HEK293 (cell line): ENCODE data around the gene IP6K3.

ENCODE experiments used
- CTCF ChIA-PET: fragments of 350-600 bp; formaldehyde crosslinking; extraction: SDS; loops from one replicate; lab custom pipeline; 2021; ENCODE audit warnings: antibody characterized with exemption; lab: Yijun Ruan, JAX
- POLR2A ChIA-PET: fragments of 300-600 bp; formaldehyde crosslinking; extraction: SDS; loops from one replicate; lab custom pipeline; 2020; ENCODE audit warnings: antibody characterized with exemption, inconsistent platforms; lab: Yijun Ruan, JAX
- H3K27ac ChIP-seq: fragments of 200-500 bp; sonication (Bioruptor generic); 2 replicates; pipeline ENCODE4 v1.5.1; 2014; ENCODE audit warnings: low read depth, low read length, control low read depth, inconsistent platforms; ENCODE audit errors: extremely low read depth
- H3K36me3 ChIP-seq, 2 experiments: fragments of 200-500 bp in 1 of 2; sonication (Bioruptor generic) in 1 of 2; 1 replicate in 1 of 2; 2 replicates in 1 of 2; pipeline ENCODE4 v1.5.1; 2014 to 2017; ENCODE audit warnings: inconsistent platforms in 2 of 2, low read length in 2 of 2; ENCODE audit not compliant: control insufficient read depth in 2 of 2, insufficient read depth in 1 of 2
- H3K4me1 ChIP-seq: fragments of 200-500 bp; sonication (Bioruptor generic); 2 replicates; pipeline ENCODE4 v1.5.1; 2014; ENCODE audit warnings: mild to moderate bottlenecking, low read length, inconsistent platforms; ENCODE audit not compliant: control insufficient read depth, insufficient read depth
- H3K4me3 ChIP-seq: 2 replicates; pipeline ENCODE4 v1.5.1; 2011; ENCODE audit warnings: low read depth, mild to moderate bottlenecking, control low read depth, low read length, moderate library complexity
- H3K9me3 ChIP-seq: fragments of 200-500 bp; sonication (Bioruptor generic); 2 replicates; pipeline ENCODE4 v1.5.1; 2014; ENCODE audit warnings: low read depth, low read length, inconsistent platforms; ENCODE audit not compliant: control insufficient read depth, insufficient read depth
- FEZF1 ChIP-seq: fragments of 450-650 bp; formaldehyde crosslinking; IDR thresholded peaks from 2 replicates; pipeline ENCODE4 v1.5.1; 2016; ENCODE audit warnings: missing biosample characterization, missing genetic modification characterization
- OVOL3 ChIP-seq: fragments of 450-650 bp; formaldehyde crosslinking; IDR thresholded peaks from 2 replicates; pipeline ENCODE4 v1.5.1; 2016; ENCODE audit warnings: missing biosample characterization, missing genetic modification characterization
- PRDM1 ChIP-seq: fragments of 450-650 bp; formaldehyde crosslinking; IDR thresholded peaks from 2 replicates; pipeline ENCODE4; 2016; ENCODE audit warnings: missing biosample characterization, missing genetic modification characterization
- PRDM4 ChIP-seq: fragments of 450-650 bp; formaldehyde crosslinking; IDR thresholded peaks from 2 replicates; pipeline ENCODE4 v1.5.1; 2017; ENCODE audit warnings: missing biosample characterization, missing genetic modification characterization
- SCRT1 ChIP-seq: fragments of 450-650 bp; formaldehyde crosslinking; IDR thresholded peaks from 2 replicates; pipeline ENCODE4 v1.5.1; 2016; ENCODE audit warnings: missing biosample characterization, missing genetic modification characterization, borderline replicate concordance
- SETDB1 ChIP-seq: IDR thresholded peaks from one replicate; pipeline ENCODE4 v1.6.1; 2017; ENCODE audit warnings: mild to moderate bottlenecking, low read length, moderate library complexity, mixed read lengths; ENCODE audit not compliant: insufficient read length
- ZBTB1 ChIP-seq: fragments of 450-650 bp; formaldehyde crosslinking; IDR thresholded peaks from 2 replicates; pipeline ENCODE4 v1.5.1; 2016; ENCODE audit warnings: missing biosample characterization, missing genetic modification characterization
- ZNF169 ChIP-seq: fragments of 450-650 bp; formaldehyde crosslinking; IDR thresholded peaks from 2 replicates; pipeline ENCODE4 v1.5.1; 2016; ENCODE audit warnings: missing biosample characterization, missing genetic modification characterization
- ZNF214 ChIP-seq: fragments of 450-650 bp; formaldehyde crosslinking; IDR thresholded peaks from 2 replicates; pipeline ENCODE4 v1.5.1; 2017; ENCODE audit warnings: missing biosample characterization, mild to moderate bottlenecking, missing genetic modification characterization, borderline replicate concordance
- ZNF350 ChIP-seq: fragments of 450-650 bp; formaldehyde crosslinking; IDR thresholded peaks from 2 replicates; pipeline ENCODE4 v1.5.0; 2017; ENCODE audit warnings: missing biosample characterization, mild to moderate bottlenecking, missing genetic modification characterization
- ZNF585B ChIP-seq: fragments of 450-650 bp; formaldehyde crosslinking; IDR thresholded peaks from 2 replicates; pipeline ENCODE4 v1.5.1; 2016; ENCODE audit warnings: missing biosample characterization, missing genetic modification characterization
- ZNF658 ChIP-seq: fragments of 450-650 bp; formaldehyde crosslinking; IDR thresholded peaks from 2 replicates; pipeline ENCODE4; 2016; ENCODE audit warnings: missing biosample characterization, missing genetic modification characterization
- ZNF664 ChIP-seq: fragments of 450-650 bp; formaldehyde crosslinking; IDR thresholded peaks from 2 replicates; pipeline ENCODE4 v1.5.1; 2016; ENCODE audit warnings: missing biosample characterization, missing genetic modification characterization
- ZNF677 ChIP-seq: fragments of 450-650 bp; IDR thresholded peaks from 2 replicates; pipeline ENCODE4 v1.5.0; 2018; ENCODE audit warnings: missing biosample characterization, mild to moderate bottlenecking, missing genetic modification characterization, moderate library complexity
- ZNF76 ChIP-seq: fragments of 450-650 bp; formaldehyde crosslinking; IDR thresholded peaks from 2 replicates; pipeline ENCODE4; 2016; ENCODE audit warnings: low read depth, missing biosample characterization, missing genetic modification characterization, borderline replicate concordance
- ZNF768 ChIP-seq: fragments of 450-650 bp; formaldehyde crosslinking; IDR thresholded peaks from 2 replicates; pipeline ENCODE4 v1.5.1; 2018; ENCODE audit warnings: missing biosample characterization, mild to moderate bottlenecking, missing genetic modification characterization
- ZNF785 ChIP-seq: fragments of 450-650 bp; formaldehyde crosslinking; IDR thresholded peaks from 2 replicates; pipeline ENCODE4 v1.5.1; 2016; ENCODE audit warnings: missing biosample characterization, missing genetic modification characterization
- TF ChIP-seq, protein P1 (sequence below): fragments of 450-650 bp; formaldehyde crosslinking; IDR thresholded peaks from 2 replicates; pipeline ENCODE4 v1.5.1; 2016; ENCODE audit warnings: missing biosample characterization, missing genetic modification characterization
- TF ChIP-seq, protein P2 (sequence below): fragments of 450-650 bp; formaldehyde crosslinking; IDR thresholded peaks from 2 replicates; pipeline ENCODE4 v1.5.1; 2016; ENCODE audit warnings: missing biosample characterization, missing genetic modification characterization

IP6K3 gene

GRCh38 chr6:33765368-33765767 lies 18.7 kb upstream of the IP6K3 start (continued):
- no peak for TF ChIP-seq ZNF585B (tag by site-specific recombination)
- TF ChIP-seq, all 188 proteins: peak for 0

- no peaks in the 10 kb centered on the region for H3K36me3 ChIP-seq
- ChIA-PET CTCF (interaction anchor here (0.7 to 12.1 kb wide), 5 partner anchors 6 to 63 kb away, joined by 3 to 193 read pairs (median 33); partner anchors contain the start of genes IP6K3 and UQCC2), POLR2A (interaction anchor here (0.6 kb wide), 1 partner anchor 456 kb away, joined by 3 read pairs; no protein-coding TSS in a partner anchor)
Measured at GRCh38 chr6:33764036-33764435, 17.3 kb upstream of the IP6K3 start.

GRCh38 chr6:33763483-33763882 lies 16.8 kb upstream of the IP6K3 start:
- ChIA-PET CTCF (interaction anchor here (1.4 to 12.1 kb wide), 5 partner anchors 7 to 177 kb away, joined by 4 to 193 read pairs (median 33); partner anchors contain the start of genes IP6K3 and UQCC2), POLR2A (no interaction called here)
- no peak for TF ChIP-seq ZNF664 (tag by site-specific recombination)
- no peak for TF ChIP-seq PRDM4 (tag by site-specific recombination)
- TF ChIP-seq OVOL3 (tag by site-specific recombination): no peak
- no peak for TF ChIP-seq ZNF350 (tag by site-specific recombination)
- TF ChIP-seq, protein P1, sequence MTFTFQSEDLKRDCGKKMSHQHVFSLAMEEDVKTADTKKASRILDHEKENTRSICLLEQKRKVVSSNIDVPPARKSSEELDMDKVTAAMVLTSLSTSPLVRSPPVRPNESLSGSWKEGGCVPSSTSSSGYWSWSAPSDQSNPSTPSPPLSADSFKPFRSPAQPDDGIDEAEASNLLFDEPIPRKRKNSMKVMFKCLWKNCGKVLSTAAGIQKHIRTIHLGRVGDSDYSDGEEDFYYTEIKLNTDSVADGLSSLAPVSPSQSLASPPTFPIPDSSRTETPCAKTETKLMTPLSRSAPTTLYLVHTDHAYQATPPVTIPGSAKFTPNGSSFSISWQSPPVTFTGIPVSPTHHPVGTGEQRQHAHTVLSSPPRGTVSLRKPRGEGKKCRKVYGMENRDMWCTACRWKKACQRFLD (tag by site-specific recombination): no peak
- TF ChIP-seq ZNF169 (tag by site-specific recombination): no peak
- no peak for TF ChIP-seq ZNF768 (tag by site-specific recombination)
- TF ChIP-seq ZNF677 (tag by site-specific recombination): no peak
- no peak for TF ChIP-seq SETDB1
- no peak for TF ChIP-seq ZNF76 (tag by site-specific recombination)
- TF ChIP-seq FEZF1 (tag by site-specific recombination): no peak
- no peak for TF ChIP-seq ZNF785
- no peak for TF ChIP-seq SCRT1 (tag by site-specific recombination)
- TF ChIP-seq, protein P2, sequence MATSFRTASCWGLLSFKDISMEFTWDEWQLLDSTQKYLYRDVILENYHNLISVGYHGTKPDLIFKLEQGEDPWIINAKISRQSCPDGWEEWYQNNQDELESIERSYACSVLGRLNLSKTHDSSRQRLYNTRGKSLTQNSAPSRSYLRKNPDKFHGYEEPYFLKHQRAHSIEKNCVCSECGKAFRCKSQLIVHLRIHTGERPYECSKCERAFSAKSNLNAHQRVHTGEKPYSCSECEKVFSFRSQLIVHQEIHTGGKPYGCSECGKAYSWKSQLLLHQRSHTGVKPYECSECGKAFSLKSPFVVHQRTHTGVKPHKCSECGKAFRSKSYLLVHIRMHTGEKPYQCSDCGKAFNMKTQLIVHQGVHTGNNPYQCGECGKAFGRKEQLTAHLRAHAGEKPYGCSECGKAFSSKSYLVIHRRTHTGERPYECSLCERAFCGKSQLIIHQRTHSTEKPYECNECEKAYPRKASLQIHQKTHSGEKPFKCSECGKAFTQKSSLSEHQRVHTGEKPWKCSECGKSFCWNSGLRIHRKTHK: no peak
- TF ChIP-seq ZNF658 (tag by site-specific recombination): no peak
- TF ChIP-seq ZBTB1: no peak
- Histone ChIP-seq H3K9me3 (no peaks in the 10 kb centered on the region), H3K36me3 (no peaks in the 10 kb centered on the region), H3K27ac (no peak overlapping the region), H3K4me3 (no peak overlapping the region), H3K4me1 (peaks cover 9% of the 10 kb centered on the region)

More at GRCh38 chr6:33764036-33764435, 17.3 kb upstream of the IP6K3 start:
- H3K4me3 ChIP-seq: no peak overlapping the region
- peaks cover 8% of the 10 kb centered on the region for H3K4me1 ChIP-seq
- TF ChIP-seq ZNF214 (tag by site-specific recombination) (no peak), PRDM1 (tag by site-specific recombination) (0 out of 2 replicates have a peak, but pooled peaks have one; percentile 9)
- no peaks in the 10 kb centered on the region for H3K9me3 ChIP-seq
- H3K27ac ChIP-seq: no peak overlapping the region
